Measurements from ENCODE around the gene OR2C3.

The OR2C3 gene

DNA sequence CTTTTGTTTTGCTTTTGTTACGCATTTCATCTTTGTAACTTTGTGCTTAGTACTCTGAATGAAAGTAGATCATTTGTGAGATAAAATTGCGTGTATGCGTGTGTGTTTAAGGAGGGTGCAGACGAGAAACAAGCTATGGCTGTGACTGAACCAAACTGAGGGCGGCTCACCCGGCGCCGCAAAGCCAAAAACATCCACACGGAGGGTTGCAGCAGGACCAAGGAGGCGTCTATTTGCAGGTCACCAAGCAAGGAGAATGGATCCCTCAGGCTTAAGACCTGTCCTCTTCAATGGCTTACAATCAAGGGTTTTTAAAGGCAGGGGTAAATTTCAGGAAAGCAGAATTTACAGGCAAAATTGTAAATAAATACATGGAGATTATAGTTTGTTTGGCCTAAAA lies 25.5 kb upstream of the OR2C3 start:
- no peaks in the 10 kb centered on the region for H3K36me3 ChIP-seq (ENCODE audit: control insufficient read depth, insufficient read depth, low read length)
- H3K27me3 ChIP-seq (replicated peaks; ENCODE audit: control insufficient read depth, insufficient read depth, low read length) = no peaks in the 10 kb centered on the region
- TF ChIP-seq, protein P1, sequence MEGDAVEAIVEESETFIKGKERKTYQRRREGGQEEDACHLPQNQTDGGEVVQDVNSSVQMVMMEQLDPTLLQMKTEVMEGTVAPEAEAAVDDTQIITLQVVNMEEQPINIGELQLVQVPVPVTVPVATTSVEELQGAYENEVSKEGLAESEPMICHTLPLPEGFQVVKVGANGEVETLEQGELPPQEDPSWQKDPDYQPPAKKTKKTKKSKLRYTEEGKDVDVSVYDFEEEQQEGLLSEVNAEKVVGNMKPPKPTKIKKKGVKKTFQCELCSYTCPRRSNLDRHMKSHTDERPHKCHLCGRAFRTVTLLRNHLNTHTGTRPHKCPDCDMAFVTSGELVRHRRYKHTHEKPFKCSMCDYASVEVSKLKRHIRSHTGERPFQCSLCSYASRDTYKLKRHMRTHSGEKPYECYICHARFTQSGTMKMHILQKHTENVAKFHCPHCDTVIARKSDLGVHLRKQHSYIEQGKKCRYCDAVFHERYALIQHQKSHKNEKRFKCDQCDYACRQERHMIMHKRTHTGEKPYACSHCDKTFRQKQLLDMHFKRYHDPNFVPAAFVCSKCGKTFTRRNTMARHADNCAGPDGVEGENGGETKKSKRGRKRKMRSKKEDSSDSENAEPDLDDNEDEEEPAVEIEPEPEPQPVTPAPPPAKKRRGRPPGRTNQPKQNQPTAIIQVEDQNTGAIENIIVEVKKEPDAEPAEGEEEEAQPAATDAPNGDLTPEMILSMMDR (IDR thresholded peaks at IDR 0.05; ENCODE audit: insufficient read depth, low read length, poor library complexity, severe bottlenecking) = no peak
- H3K4me3 ChIP-seq (replicated peaks; ENCODE audit: low read depth, low read length) = no peak overlapping the region
- DNase-seq (ENCODE audit: extremely low read depth, insufficient read length) = no peak

GRCh38 chr1:247557926-247558674 lies 21.9 kb upstream of the OR2C3 start:
- DNase-seq (ENCODE audit: extremely low read depth, insufficient read length) = no peak
- Histone ChIP-seq H3K4me3 (replicated peaks; ENCODE audit: low read depth, low read length) (no peak overlapping the region), H3K27me3 (replicated peaks; ENCODE audit: control insufficient read depth, insufficient read depth, low read length) (no peaks in the 10 kb centered on the region), H3K36me3 (ENCODE audit: control insufficient read depth, insufficient read depth, low read length) (no peaks in the 10 kb centered on the region)
- TF ChIP-seq, protein P1 (IDR thresholded peaks at IDR 0.05; ENCODE audit: insufficient read depth, low read length, poor library complexity, severe bottlenecking) = no peak

GRCh38 chr1:247552231-247552630 lies 16.0 kb upstream of the OR2C3 start:
- TF ChIP-seq, protein P1 (IDR thresholded peaks at IDR 0.05; ENCODE audit: insufficient read depth, low read length, poor library complexity, severe bottlenecking) = no peak
- Histone ChIP-seq H3K27me3 (replicated peaks; ENCODE audit: control insufficient read depth, insufficient read depth, low read length) (no peaks in the 10 kb centered on the region), H3K36me3 (ENCODE audit: control insufficient read depth, insufficient read depth, low read length) (no peaks in the 10 kb centered on the region), H3K4me3 (replicated peaks; ENCODE audit: low read depth, low read length) (no peak overlapping the region)
- no peak for DNase-seq (ENCODE audit: extremely low read depth, insufficient read length)

DNA sequence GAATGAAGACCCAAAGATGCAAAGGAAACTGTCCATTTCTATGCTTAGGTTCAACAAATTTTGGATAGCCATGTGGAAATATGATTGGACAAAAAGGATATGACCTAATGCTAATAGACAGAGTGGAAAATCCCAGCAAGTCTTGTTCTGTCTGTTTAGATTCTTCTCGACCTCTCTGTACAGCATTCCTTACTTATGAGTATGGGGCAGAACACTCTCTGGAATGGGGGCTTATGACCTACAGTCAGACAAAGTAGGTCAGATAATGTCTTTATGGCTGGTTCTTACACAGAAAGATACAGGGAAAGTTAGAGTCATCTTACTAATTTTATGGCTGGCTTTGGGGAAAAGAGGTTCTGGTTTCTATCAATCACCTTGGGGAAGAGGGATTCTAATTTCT lies 15.5 kb upstream of the OR2C3 start:
- H3K36me3 ChIP-seq (ENCODE audit: control insufficient read depth, insufficient read depth, low read length) = no peaks in the 10 kb centered on the region
- H3K4me3 ChIP-seq (replicated peaks; ENCODE audit: low read depth, low read length) = no peak overlapping the region
- DNase-seq (ENCODE audit: extremely low read depth, insufficient read length) = no peak
- H3K27me3 ChIP-seq (replicated peaks; ENCODE audit: control insufficient read depth, insufficient read depth, low read length) = no peaks in the 10 kb centered on the region
- TF ChIP-seq, protein P1 (IDR thresholded peaks at IDR 0.05; ENCODE audit: insufficient read depth, low read length, poor library complexity, severe bottlenecking) = no peak

GRCh38 chr1:247548769-247549182 lies 12.5 kb upstream of the OR2C3 start, which contains the start of gene GCSAML:
TSS of gene GCSAML (plus strand) at chr1:247549134. CDS start at chr1:247549192, 58 bp downstream.
- Histone ChIP-seq H3K27me3 (replicated peaks; ENCODE audit: control insufficient read depth, insufficient read depth, low read length) (no peaks in the 10 kb centered on the region), H3K4me3 (replicated peaks; ENCODE audit: low read depth, low read length) (no peak within 1 kb of the TSS), H3K36me3 (ENCODE audit: control insufficient read depth, insufficient read depth, low read length) (no peaks in the 10 kb centered on the region)
- DNase-seq (ENCODE audit: extremely low read depth, insufficient read length) = no peak
- TF ChIP-seq, protein P1 (IDR thresholded peaks at IDR 0.05; ENCODE audit: insufficient read depth, low read length, poor library complexity, severe bottlenecking) = no peak
